Measurements from ENCODE around the gene SLC38A11. TPM values are rescaled to one million over a fixed set of nuclear protein-coding genes. Genes with fewer than 3 reads are reported as not detected.

The SLC38A11 gene
- total and polyA plus RNA-seq, 2 of the 13 experiments (the other 11 are each of a cell fraction or from before 2014, with no cell fraction given) = 14.0 to 14.3 TPM

DNA sequence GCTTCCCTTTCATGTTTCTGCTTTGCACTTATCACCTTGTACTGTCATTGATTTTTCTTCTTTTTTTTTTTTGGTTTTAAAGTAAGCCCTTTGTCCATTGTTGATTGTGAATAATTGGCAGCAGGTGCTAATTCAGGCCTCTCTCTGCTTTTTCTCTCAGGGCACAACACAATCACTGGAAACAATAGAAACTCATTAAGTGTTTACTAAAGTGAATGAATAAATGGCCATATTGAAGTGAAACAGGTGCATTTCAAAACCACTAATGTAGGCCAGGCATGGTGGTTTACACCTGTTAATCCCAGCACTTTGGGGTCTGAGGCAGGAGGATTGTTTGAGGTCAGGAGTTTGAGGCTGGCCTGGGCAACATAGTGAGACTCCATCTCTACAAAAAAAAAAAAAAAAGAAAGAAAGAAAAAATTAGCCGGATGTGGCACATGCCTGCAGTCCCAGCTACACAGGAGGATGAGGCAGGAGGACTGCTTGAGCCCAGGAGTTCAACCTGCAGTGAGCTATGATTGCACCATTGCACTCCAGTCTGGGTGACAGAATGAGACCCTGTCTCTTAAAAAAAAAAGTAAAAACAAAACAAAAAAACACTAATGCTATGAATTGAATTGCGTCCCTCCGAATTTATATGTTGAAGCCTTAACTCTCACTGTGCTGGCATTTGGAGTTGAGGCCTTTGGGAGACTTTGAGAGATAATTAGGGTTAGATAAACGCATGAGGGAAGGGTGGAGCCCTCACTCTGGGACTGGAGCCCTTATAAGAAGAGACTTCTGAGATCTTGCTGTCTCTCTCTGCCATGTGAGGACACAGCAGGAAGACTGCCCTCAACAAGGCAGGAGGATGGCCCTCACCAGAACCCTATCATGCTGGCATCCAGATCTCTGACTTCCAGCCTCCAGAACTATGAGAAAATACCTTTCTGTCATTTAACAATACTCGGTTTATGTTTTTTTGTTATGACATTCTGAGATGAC, 19.9 kb downstream of the SLC38A11 start (continued):
- TF ChIP-seq, protein P1, sequence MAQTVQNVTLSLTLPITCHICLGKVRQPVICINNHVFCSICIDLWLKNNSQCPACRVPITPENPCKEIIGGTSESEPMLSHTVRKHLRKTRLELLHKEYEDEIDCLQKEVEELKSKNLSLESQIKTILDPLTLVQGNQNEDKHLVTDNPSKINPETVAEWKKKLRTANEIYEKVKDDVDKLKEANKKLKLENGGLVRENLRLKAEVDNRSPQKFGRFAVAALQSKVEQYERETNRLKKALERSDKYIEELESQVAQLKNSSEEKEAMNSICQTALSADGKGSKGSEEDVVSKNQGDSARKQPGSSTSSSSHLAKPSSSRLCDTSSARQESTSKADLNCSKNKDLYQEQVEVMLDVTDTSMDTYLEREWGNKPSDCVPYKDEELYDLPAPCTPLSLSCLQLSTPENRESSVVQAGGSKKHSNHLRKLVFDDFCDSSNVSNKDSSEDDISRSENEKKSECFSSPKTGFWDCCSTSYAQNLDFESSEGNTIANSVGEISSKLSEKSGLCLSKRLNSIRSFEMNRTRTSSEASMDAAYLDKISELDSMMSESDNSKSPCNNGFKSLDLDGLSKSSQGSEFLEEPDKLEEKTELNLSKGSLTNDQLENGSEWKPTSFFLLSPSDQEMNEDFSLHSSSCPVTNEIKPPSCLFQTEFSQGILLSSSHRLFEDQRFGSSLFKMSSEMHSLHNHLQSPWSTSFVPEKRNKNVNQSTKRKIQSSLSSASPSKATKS (CRISPR knock-in tag; IDR thresholded peaks at IDR 0.05) = 0 out of 2 replicates have a peak, but pooled peaks have one; percentile 69
- TF ChIP-seq ZMYM3 (CRISPR knock-in tag; IDR thresholded peaks at IDR 0.05) (peak; percentile 58; the same call in 1 of the 2 replicates), ZNF256 (CRISPR knock-in tag; conservative IDR thresholded peaks at IDR 0.05) (no peak), ZFY (CRISPR knock-in tag; IDR thresholded peaks at IDR 0.05) (no peak), MEIS2 (CRISPR knock-in tag; IDR thresholded peaks at IDR 0.05) (peak; percentile 42; the same call in 1 of the 2 replicates), HCFC1 (IDR thresholded peaks at IDR 0.05; ENCODE audit: low read depth, low read length) (no peak), HOXD1 (CRISPR knock-in tag; IDR thresholded peaks at IDR 0.05) (0 out of 2 replicates have a peak, but pooled peaks have one; percentile 49), NR2F2 (IDR thresholded peaks at IDR 0.05; ENCODE audit: borderline replicate concordance, low read depth) (peak; percentile 84), ZNF780A (CRISPR knock-in tag; IDR thresholded peaks at IDR 0.05) (no peak), ZNF124 (CRISPR knock-in tag; IDR thresholded peaks at IDR 0.05) (0 out of 2 replicates have a peak, but pooled peaks have one; percentile 54), SMYD3 (CRISPR knock-in tag; IDR thresholded peaks at IDR 0.05) (peak; percentile 67; the same call in 1 of the 2 replicates), GFI1 (CRISPR knock-in tag; IDR thresholded peaks at IDR 0.05; ENCODE audit: borderline replicate concordance) (peak; percentile 67), CC2D1A (CRISPR knock-in tag; IDR thresholded peaks at IDR 0.05) (0 out of 2 replicates have a peak, but pooled peaks have one; percentile 62), CREB1 (IDR thresholded peaks at IDR 0.05) (no peak), CREB1 (CRISPR knock-in tag; IDR thresholded peaks at IDR 0.05) (peak; percentile 79; the same call in 1 of the 2 replicates), ZNF672 (CRISPR knock-in tag; IDR thresholded peaks at IDR 0.05) (no peak), MBD4 (IDR thresholded peaks at IDR 0.05; ENCODE audit: borderline replicate concordance, low read length) (peak; percentile 90; the same call in 1 of the 2 replicates), ZEB1 (IDR thresholded peaks at IDR 0.05; ENCODE audit: insufficient replicate concordance, low read depth) (peak; percentile 81), GABPA (IDR thresholded peaks at IDR 0.05; ENCODE audit: low read depth, low read length) (no peak), GABPA (CRISPR knock-in tag; IDR thresholded peaks at IDR 0.05; ENCODE audit: low read depth) (no peak), ZNF792 (CRISPR knock-in tag; IDR thresholded peaks at IDR 0.05) (0 out of 2 replicates have a peak, but pooled peaks have one; percentile 56)
- TF ChIP-seq, protein P2, sequence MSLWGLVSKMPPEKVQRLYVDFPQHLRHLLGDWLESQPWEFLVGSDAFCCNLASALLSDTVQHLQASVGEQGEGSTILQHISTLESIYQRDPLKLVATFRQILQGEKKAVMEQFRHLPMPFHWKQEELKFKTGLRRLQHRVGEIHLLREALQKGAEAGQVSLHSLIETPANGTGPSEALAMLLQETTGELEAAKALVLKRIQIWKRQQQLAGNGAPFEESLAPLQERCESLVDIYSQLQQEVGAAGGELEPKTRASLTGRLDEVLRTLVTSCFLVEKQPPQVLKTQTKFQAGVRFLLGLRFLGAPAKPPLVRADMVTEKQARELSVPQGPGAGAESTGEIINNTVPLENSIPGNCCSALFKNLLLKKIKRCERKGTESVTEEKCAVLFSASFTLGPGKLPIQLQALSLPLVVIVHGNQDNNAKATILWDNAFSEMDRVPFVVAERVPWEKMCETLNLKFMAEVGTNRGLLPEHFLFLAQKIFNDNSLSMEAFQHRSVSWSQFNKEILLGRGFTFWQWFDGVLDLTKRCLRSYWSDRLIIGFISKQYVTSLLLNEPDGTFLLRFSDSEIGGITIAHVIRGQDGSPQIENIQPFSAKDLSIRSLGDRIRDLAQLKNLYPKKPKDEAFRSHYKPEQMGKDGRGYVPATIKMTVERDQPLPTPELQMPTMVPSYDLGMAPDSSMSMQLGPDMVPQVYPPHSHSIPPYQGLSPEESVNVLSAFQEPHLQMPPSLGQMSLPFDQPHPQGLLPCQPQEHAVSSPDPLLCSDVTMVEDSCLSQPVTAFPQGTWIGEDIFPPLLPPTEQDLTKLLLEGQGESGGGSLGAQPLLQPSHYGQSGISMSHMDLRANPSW (CRISPR knock-in tag; IDR thresholded peaks at IDR 0.05; ENCODE audit: borderline replicate concordance) = 0 out of 2 replicates have a peak, but pooled peaks have one; percentile 36
- TF ChIP-seq, protein P3, sequence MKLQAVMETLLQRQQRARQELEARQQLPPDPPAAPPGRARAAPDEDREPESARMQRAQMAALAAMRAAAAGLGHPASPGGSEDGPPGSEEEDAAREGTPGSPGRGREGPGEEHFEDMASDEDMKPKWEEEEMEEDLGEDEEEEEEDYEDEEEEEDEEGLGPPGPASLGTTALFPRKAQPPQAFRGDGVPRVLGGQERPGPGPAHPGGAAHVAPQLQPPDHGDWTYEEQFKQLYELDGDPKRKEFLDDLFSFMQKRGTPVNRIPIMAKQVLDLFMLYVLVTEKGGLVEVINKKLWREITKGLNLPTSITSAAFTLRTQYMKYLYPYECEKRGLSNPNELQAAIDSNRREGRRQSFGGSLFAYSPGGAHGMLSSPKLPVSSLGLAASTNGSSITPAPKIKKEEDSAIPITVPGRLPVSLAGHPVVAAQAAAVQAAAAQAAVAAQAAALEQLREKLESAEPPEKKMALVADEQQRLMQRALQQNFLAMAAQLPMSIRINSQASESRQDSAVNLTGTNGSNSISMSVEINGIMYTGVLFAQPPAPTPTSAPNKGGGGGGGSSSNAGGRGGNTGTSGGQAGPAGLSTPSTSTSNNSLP (IDR thresholded peaks at IDR 0.05; ENCODE audit: low read depth, low read length) = peak; percentile 39; the same call in 1 of the 2 replicates

Measured in HepG2 (cell line).